GM12891 (cell line): Measurements from ENCODE around the gene PTTG1IP2.

ENCODE experiments used
- DNase-seq: peaks from one replicate; pipeline ENCODE4 v3.0.0; 2011; ENCODE audit warnings: low spot score; ENCODE audit not compliant: insufficient read length
- FAIRE-seq: peaks from 2 replicates; lab custom pipeline; 2011; peaks lifted over from hg19 to GRCh38; lab: Jason Lieb, UNC
- PAX5 ChIP-seq: IDR thresholded peaks from 2 replicates; pipeline ENCODE4 v1.6.1; 2011; ENCODE audit warnings: low read length, moderate library complexity, mild to moderate bottlenecking; ENCODE audit not compliant: insufficient read depth, severe bottlenecking
- POLR2A ChIP-seq: IDR thresholded peaks from 2 replicates; pipeline ENCODE4 v1.6.1; 2011; ENCODE audit warnings: low read depth, low read length, control low read depth
- POLR2AphosphoS5 ChIP-seq: IDR thresholded peaks from 2 replicates; pipeline ENCODE4 v1.6.1; 2011; ENCODE audit warnings: low read depth, low read length, control low read depth
- POU2F2 ChIP-seq: IDR thresholded peaks from 2 replicates; pipeline ENCODE4 v1.6.1; 2011; ENCODE audit warnings: low read depth, mild to moderate bottlenecking, control low read depth, low read length, moderate library complexity
- SPI1 ChIP-seq: IDR thresholded peaks from 2 replicates; pipeline ENCODE4 v1.6.1; 2011; ENCODE audit warnings: low read depth, low read length, control low read depth
- TAF1 ChIP-seq: IDR thresholded peaks from 2 replicates; pipeline ENCODE4 v1.6.1; 2011; ENCODE audit warnings: low read depth, low read length, control low read depth

Gene PTTG1IP2

GRCh38 chr7:90503367-90503766 lies 33.9 kb downstream of the PTTG1IP2 start:
- FAIRE-seq = no peak
- DNase-seq = no peak
- TF ChIP-seq POLR2A (no peak), PAX5 (no peak), SPI1 (no peak), POLR2AphosphoS5 (no peak), POU2F2 (no peak), TAF1 (no peak)

- no peak for FAIRE-seq
- TF ChIP-seq SPI1 = no peak
- TF ChIP-seq POLR2AphosphoS5 = no peak
- no peak for TF ChIP-seq POU2F2
- TF ChIP-seq POLR2A = no peak
- TF ChIP-seq PAX5 = no peak
- no peak for TF ChIP-seq TAF1
- DNase-seq = no peak
These were observed 38.3 kb downstream of the PTTG1IP2 start for GRCh38 chr7:90507692-90508091.

- no peak for DNase-seq
- FAIRE-seq = no peak
- TF ChIP-seq SPI1 (no peak), POLR2A (no peak), TAF1 (no peak), PAX5 (no peak), POU2F2 (no peak), POLR2AphosphoS5 (no peak)
These were observed 42.3 kb downstream of the PTTG1IP2 start for GRCh38 chr7:90511776-90512175.

GRCh38 chr7:90512821-90513254 lies 43.4 kb downstream of the PTTG1IP2 start:
- FAIRE-seq (no peak), DNase-seq (no peak)
- TF ChIP-seq PAX5 (no peak), SPI1 (no peak), POLR2AphosphoS5 (no peak), POLR2A (no peak), POU2F2 (no peak), TAF1 (no peak)

GRCh38 chr7:90516257-90516656 lies 46.8 kb downstream of the PTTG1IP2 start:
- FAIRE-seq (no peak), DNase-seq (no peak)
- TF ChIP-seq POLR2A (no peak), POU2F2 (no peak), POLR2AphosphoS5 (no peak)

GRCh38 chr7:90518630-90519029 lies 49.2 kb downstream of the PTTG1IP2 start:
- no peak for FAIRE-seq
- TF ChIP-seq POLR2AphosphoS5 = no peak
- no peak for TF ChIP-seq PAX5
- TF ChIP-seq TAF1 = no peak
- no peak for TF ChIP-seq POLR2A
- no peak for TF ChIP-seq SPI1
- no peak for TF ChIP-seq POU2F2

GRCh38 chr7:90520484-90520883 lies 51.0 kb downstream of the PTTG1IP2 start:
- TF ChIP-seq SPI1 (no peak), PAX5 (no peak), POU2F2 (no peak), POLR2AphosphoS5 (no peak), POLR2A (no peak), TAF1 (no peak)
- FAIRE-seq (no peak), DNase-seq (no peak)

More at GRCh38 chr7:90518630-90519029, 49.2 kb downstream of the PTTG1IP2 start:
- DNase-seq = no peak

GRCh38 chr7:90530263-90530662 lies 60.8 kb downstream of the PTTG1IP2 start:
- no peak for DNase-seq
- TF ChIP-seq POU2F2 (no peak), POLR2AphosphoS5 (no peak), PAX5 (no peak), POLR2A (no peak), SPI1 (no peak), TAF1 (no peak)
- no peak for FAIRE-seq

GRCh38 chr7:90532231-90532929 lies 62.9 kb downstream of the PTTG1IP2 start:
- DNase-seq = no peak
- no peak for FAIRE-seq
- TF ChIP-seq SPI1 (peak; percentile 85), POLR2AphosphoS5 (no peak), POU2F2 (no peak)

GRCh38 chr7:90536449-90536848 lies 67.0 kb downstream of the PTTG1IP2 start:
- no peak for TF ChIP-seq TAF1
- TF ChIP-seq SPI1 = peak; percentile 65
- DNase-seq (no peak), FAIRE-seq (no peak)
